HG02588 (cell line): ENCODE results near the gene PRKCA.
"Not testable (repeated sequence)": the region's sequence is repeated elsewhere in the genome, so short reads cannot be mapped to it uniquely, and the experiment has no call there.

Source experiments
- ATAC-seq: cut with Tn5 transposase; IDR thresholded peaks from one replicate; pipeline ENCODE4 v1.9.1; 2021; ENCODE audit warnings: mild to moderate bottlenecking, moderate library complexity; ENCODE audit not compliant: unreplicated experiment

The PRKCA gene

DNA sequence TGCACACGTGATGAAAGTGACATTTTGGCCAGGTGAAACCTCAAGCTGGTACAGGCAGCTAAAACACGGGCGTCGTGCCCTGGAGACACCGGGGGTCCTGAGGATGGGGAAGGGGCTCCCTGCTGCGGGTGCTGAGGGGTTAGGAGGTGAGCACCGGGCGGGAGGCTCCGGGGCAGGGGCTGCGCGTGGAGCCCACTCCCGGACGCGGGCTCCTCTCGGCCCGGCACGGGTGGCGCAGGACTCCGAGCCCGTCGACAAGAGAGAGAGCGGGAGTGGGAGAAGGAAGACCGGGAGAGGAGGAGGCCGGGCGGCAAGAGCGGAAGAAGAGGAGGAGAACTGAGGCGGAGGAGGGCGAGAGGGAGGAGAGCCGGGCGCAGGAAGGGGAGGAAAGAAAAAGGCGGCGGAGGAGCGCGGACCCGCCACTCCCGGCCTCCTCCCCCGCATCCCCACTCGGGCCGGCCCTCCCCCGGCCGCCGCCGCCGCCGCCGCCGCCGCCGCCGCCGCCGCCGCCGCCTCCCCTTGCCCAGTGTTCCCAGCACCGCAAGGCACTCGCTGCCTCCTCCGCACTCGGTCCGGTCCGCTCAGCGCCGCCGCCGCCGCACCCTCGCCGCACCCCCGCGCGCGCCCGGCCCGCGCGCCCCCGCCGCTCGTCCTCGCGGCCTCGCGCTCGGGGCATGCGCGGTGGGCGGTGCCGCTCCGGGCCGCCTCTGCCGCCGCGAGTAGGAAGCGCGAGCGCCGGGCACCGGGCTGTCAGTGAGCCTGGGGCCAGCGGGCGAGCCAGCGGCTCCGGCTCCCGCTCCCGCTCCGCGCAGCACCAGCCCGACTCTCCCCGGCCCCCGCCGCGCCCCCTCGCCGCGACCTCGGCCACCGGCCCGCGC, at the start of gene PRKCA:
Gene PRKCA, plus strand, starts transcription at position 750 of the 878 bp plus-strand sequence.
- ATAC-seq = peak; percentile 72

GRCh38 chr17:66253458-66253857, 49.0 kb upstream of the PRKCA start:
- not testable (repeated sequence) for ATAC-seq

GRCh38 chr17:66255112-66255511, 47.3 kb upstream of the PRKCA start:
- ATAC-seq = no peak

GRCh38 chr17:66255527-66255971, 46.9 kb upstream of the PRKCA start:
- no peak for ATAC-seq

GRCh38 chr17:66260275-66260674, 42.1 kb upstream of the PRKCA start:
- ATAC-seq = no peak

DNA sequence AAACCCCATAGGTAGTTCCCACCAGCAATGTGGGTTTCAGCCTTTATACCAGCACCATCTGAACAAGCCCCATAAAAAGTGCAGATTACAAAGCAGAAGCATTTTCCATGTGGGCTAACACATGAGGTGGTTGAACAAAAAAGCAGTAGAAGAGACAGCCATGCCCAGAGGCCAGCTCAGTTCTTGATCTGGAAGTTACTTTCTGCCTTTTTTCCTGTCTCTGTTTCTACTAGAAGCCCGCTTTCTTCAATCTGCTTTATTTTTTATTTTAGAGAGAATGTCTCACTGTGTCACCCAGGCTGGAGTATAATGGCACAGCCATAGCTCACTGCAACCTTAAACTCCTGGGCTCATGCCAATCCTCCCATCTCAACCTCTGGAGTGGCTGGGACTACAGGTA, 41.7 kb upstream of the PRKCA start:
- ATAC-seq = no peak

DNA sequence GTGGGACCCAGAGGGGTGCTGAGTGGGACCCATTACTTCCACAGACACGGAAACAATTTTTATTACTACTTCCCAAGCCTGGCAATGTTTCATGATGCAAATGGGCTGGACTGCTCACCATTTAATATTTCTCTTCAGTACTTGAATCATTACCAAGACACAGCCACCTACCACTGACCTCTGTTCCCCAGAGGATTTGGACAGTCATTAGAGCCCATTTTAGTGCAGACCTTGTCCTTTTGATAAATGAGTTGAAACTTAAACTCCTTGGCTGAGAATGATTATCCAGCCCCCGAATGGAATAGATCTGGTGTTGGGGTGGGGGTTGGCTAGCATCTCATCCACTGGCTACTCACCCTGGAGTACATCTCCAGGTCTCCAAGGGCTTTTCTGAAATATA, 39.6 kb upstream of the PRKCA start:
- no peak for ATAC-seq

DNA sequence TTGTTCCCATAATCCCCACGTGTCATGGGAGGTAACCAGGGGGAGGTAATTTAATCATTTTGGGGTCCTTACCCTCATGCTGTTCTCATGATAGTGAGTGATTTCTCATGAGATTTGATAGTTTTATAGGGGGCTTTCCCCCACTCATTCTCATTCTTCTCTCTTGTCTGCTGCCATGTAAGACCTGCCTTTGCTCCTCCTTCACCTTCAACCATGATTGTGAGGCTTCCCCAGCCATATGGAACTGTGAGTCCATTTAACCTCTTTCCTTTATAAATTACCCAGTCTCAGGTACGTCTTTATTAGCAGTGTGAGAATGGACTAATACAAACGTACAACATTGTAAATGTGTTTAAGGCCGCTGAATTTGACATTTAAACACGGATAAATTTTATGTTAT, 37.7 kb upstream of the PRKCA start:
- no peak for ATAC-seq

DNA sequence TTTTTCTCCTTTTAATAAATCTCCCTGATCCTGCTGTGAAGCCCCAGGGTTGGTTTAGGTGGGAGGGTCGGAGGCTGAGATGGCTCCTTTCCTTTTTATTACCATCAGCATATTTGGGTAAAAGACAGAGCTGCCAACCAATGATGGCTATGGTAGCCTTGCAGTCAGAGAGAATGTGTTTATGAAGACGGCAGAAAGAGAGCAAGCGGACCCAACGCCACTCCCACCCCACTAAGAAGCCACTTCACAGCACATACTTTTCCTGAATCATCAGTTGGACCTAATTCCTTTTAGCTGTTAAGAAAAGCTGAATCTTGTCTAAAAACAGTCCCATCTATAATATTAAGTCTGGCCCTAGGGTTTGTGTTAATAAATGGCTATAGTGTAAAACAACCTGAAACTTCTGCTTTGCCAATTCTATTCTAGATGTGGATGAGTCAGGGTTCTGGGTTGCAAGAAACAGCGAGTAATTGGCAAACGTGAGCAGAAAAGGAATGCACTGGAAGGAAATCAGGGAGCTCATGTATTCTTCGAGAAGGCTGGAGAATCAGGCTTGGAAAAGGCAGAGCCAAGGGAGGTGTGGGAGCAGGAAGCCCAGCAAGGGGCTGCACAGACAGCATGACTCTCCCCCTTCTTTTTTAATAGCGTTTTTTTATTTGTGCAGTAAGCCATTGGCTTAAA, 34.0 kb upstream of the PRKCA start:
- ATAC-seq = no peak

- ATAC-seq = no peak
Measured at GRCh38 chr17:66270106-66270505, 32.3 kb upstream of the PRKCA start.

DNA sequence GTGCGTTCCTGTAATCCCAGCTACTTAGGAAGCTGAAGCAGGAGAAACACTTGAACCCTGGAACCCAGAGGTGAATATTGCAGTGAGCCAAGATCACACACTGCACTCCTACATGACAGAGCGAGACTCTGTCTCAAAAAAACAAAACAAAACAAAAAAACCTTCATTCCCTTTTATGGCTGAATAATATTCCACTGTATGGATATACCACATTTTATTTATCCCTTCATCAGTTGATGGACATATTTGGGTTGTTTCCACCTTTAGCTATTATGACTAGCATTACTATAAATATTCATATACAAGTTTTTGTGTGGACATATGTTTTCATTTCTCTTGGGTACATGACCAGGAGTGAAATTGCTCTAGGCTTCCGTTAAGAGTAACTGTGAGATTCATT, 30.9 kb upstream of the PRKCA start:
- ATAC-seq = no peak

- no peak for ATAC-seq
Measured at GRCh38 chr17:66272811-66273585, 29.4 kb upstream of the PRKCA start.

DNA sequence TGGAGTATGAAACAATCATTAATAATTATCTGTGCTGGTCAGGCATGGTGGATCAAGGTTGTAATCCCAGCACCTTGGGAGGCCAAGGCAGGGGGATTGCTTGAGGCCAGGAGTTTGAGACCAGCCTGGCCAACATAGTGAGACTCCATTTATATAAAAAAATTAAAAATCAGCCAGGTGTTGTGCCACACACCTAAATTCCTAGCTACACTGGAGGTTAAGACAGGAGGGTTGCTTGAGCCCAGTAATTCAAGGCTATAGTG, 28.9 kb upstream of the PRKCA start:
- no peak for ATAC-seq

GRCh38 chr17:66275651-66276050, 26.8 kb upstream of the PRKCA start:
- no peak for ATAC-seq

GRCh38 chr17:66276328-66276937, 26.0 kb upstream of the PRKCA start:
- no peak for ATAC-seq

- no peak for ATAC-seq
Measured at GRCh38 chr17:66277191-66277590, 25.2 kb upstream of the PRKCA start.

GRCh38 chr17:66281661-66282369, 20.6 kb upstream of the PRKCA start:
- no peak for ATAC-seq

DNA sequence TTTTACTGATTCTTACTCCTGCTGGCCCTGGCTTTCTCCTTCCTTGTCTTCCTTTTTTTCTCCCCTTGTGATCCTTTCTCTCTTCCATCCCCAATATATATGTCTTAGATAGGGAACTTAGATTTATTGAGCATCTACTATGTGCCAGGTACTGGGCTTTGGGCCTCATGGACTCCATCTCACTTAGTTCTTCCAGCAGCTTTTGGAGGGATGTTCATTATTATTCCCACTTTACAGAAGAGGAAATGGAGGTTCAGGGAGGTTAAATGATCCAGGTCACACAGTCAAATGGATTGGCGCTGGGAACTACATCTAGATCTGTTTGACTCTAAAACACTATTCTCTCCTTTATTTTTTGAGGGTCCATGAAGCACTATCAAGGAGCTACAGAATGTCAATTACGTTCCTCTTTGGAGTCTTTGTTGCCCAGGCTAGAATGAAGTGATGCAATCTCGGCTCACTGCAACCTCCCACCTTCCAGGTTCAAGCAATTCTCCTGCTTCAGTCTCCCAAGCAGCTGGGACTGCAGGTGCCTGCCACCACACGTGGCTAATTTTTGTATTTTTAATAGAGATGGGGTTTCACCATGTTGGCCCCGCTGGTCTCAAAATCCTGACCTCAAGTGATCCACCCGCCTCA, 19.0 kb upstream of the PRKCA start:
- ATAC-seq = no peak

- ATAC-seq = no peak
Measured at GRCh38 chr17:66283971-66284370, 18.4 kb upstream of the PRKCA start.

DNA sequence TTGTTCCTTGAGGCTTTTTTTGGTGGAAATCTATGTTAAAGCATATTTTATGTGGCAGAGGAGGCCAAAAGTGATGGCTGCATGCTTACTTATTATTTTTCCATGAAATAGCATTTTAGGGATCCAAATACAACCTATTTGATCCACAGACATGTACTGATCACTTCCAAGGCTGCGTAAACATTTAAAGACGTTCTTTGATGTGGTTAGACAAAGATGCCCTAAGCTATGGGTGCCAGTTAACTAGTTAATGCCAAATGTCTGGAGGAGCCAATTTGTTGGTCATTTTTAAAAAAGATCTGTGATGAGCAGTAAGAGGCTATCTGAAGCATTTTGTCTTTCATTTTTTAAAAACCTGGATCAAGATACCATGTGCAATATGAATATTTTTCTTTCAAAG, 17.3 kb upstream of the PRKCA start:
- ATAC-seq = no peak
